CD4-positive, alpha-beta T cell (primary cell): Measurements from ENCODE around the gene DLG5. TPM values are rescaled to one million over a fixed set of nuclear protein-coding genes. Genes with fewer than 3 reads are reported as not detected.

ENCODE experiments used
- ATAC-seq: fragments of 200-7000 bp; cut with Tn5 transposase; one replicate; pipeline ENCODE4 v1.10.0; 2022; ENCODE audit warnings: mild to moderate bottlenecking; ENCODE audit not compliant: poor library complexity
- CTCF ChIA-PET: fragments of 350-600 bp; sonication (Branson Sonifier 250); formaldehyde crosslinking; loops from one replicate; lab custom pipeline; 2021; ENCODE audit warnings: antibody characterized with exemption, inconsistent platforms; lab: Charles Lee
- POLR2A ChIA-PET: fragments of 350-600 bp; sonication (Branson Sonifier 250); formaldehyde crosslinking; loops from one replicate; lab custom pipeline; 2021; ENCODE audit warnings: antibody characterized with exemption, inconsistent platforms; lab: Charles Lee
- DNase-seq, 14 experiments: peaks; one replicate each; pipeline ENCODE4 v3.0.0-alpha.2; 2013 to 2020; ENCODE audit warnings: mixed read lengths in 2 of 14
- H3K27ac ChIP-seq, 2 donors: one replicate each; pipeline versions ENCODE4 v1.5.1 to v1.7.0; 2013; ENCODE audit warnings: low read length in 2 of 2, low read depth in 1 of 2, mild to moderate bottlenecking in 1 of 2
- H3K27me3 ChIP-seq, 2 experiments: 1 replicate in 1 of 2; 2 replicates in 1 of 2; pipeline versions ENCODE4 v1.6.1 to v1.7.0; 2013; ENCODE audit warnings: low read length in 2 of 2, control low read depth in 1 of 2, mild to moderate bottlenecking in 1 of 2, moderate library complexity in 1 of 2; ENCODE audit not compliant: insufficient read depth in 2 of 2, control insufficient read depth in 1 of 2
- H3K36me3 ChIP-seq: one replicate; pipeline ENCODE4 v1.6.1; 2013; ENCODE audit warnings: low read length, control low read depth; ENCODE audit not compliant: insufficient read depth
- H3K4me1 ChIP-seq: one replicate; pipeline ENCODE4 v1.6.1; 2013; ENCODE audit warnings: low read length, control low read depth; ENCODE audit not compliant: insufficient read depth
- H3K4me3 ChIP-seq: one replicate; pipeline ENCODE4 v1.5.1; 2013; ENCODE audit warnings: mild to moderate bottlenecking, low read length, moderate library complexity
- H3K9me3 ChIP-seq, 2 experiments: 1 replicate in 1 of 2; 2 replicates in 1 of 2; pipeline versions ENCODE4 v1.6.1 to v1.7.0; 2013; ENCODE audit warnings: low read length in 2 of 2, mild to moderate bottlenecking in 2 of 2, control low read depth in 1 of 2, moderate library complexity in 1 of 2; ENCODE audit not compliant: control insufficient read depth in 1 of 2, insufficient read depth in 1 of 2
- H3K27ac Mint-ChIP-seq: one replicate; pipeline ENCODE4 v1.8.0; 2020; ENCODE audit warnings: mixed read lengths
- H3K27me3 Mint-ChIP-seq: one replicate; pipeline ENCODE4 v1.8.0; 2021; ENCODE audit warnings: mixed read lengths
- H3K36me3 Mint-ChIP-seq: one replicate; pipeline ENCODE4 v1.8.0; 2021; ENCODE audit warnings: low read depth, mixed read lengths
- H3K4me1 Mint-ChIP-seq: one replicate; pipeline ENCODE4 v1.8.0; 2021; ENCODE audit warnings: low read depth, mixed read lengths
- H3K4me3 Mint-ChIP-seq: one replicate; pipeline ENCODE4 v1.8.0; 2020; ENCODE audit warnings: mild to moderate bottlenecking, mixed read lengths
- H3K9me3 Mint-ChIP-seq: one replicate; pipeline ENCODE4 v1.8.0; 2020; ENCODE audit warnings: mixed read lengths
- intact Hi-C, 2 experiments: fragments of 100-400 bp; cut with DNase I in 1 of 2; cut with micrococcal nuclease in 1 of 2; formaldehyde crosslinking; loops; one replicate each; pipeline versions ENCODE4 v1.15.1 to v1.9.0; 2023 to 2025; cut with DNase I, micrococcal nuclease
- total RNA-seq, 174 experiments: library from RNA in 2 of 174; stranded (reverse) in 2 of 174; gene quantifications; one replicate each; pipeline ENCODE4 v1.2.3 and lab custom pipeline; 2021 to 2026
- TF ChIP-seq, protein P1 (sequence below): fragments of 200-600 bp; IDR thresholded peaks from one replicate; pipeline ENCODE4 v1.8.0; 2022; ENCODE audit warnings: antibody characterized with exemption, mild to moderate bottlenecking

Gene DLG5
- total RNA-seq, 2 experiments from 2014 or later: 7.1 to 7.4 TPM

GRCh38 chr10:77955136-77955535, 28.6 kb upstream of the DLG5 start:
- ATAC-seq (no peak), DNase-seq (no peak)
- Histone ChIP-seq H3K27ac (no peak overlapping the region), H3K36me3 (no peaks in the 10 kb centered on the region), H3K9me3 (peaks cover 18 to 28% of the 10 kb centered on the region in 2 experiments), H3K4me3 (no peak overlapping the region), H3K4me1 (no peaks in the 10 kb centered on the region), H3K27me3 (peaks cover 0 to 2% of the 10 kb centered on the region in 2 experiments)
- Mint-ChIP-seq H3K27ac (no peak overlapping the region), H3K9me3 (peaks cover 5% of the 10 kb centered on the region), H3K27me3 (peaks cover 13% of the 10 kb centered on the region), H3K4me1 (no peaks in the 10 kb centered on the region), H3K36me3 (no peaks in the 10 kb centered on the region), H3K4me3 (no peak overlapping the region)
- POLR2A ChIA-PET: no interaction called here
- TF ChIP-seq, protein P1, sequence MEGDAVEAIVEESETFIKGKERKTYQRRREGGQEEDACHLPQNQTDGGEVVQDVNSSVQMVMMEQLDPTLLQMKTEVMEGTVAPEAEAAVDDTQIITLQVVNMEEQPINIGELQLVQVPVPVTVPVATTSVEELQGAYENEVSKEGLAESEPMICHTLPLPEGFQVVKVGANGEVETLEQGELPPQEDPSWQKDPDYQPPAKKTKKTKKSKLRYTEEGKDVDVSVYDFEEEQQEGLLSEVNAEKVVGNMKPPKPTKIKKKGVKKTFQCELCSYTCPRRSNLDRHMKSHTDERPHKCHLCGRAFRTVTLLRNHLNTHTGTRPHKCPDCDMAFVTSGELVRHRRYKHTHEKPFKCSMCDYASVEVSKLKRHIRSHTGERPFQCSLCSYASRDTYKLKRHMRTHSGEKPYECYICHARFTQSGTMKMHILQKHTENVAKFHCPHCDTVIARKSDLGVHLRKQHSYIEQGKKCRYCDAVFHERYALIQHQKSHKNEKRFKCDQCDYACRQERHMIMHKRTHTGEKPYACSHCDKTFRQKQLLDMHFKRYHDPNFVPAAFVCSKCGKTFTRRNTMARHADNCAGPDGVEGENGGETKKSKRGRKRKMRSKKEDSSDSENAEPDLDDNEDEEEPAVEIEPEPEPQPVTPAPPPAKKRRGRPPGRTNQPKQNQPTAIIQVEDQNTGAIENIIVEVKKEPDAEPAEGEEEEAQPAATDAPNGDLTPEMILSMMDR: no peak
- CTCF ChIA-PET: no interaction called here
- intact Hi-C loops: no loop called here

GRCh38 chr10:77949167-77949566, 22.6 kb upstream of the DLG5 start:
- H3K9me3 Mint-ChIP-seq: peaks cover 5% of the 10 kb centered on the region
- Histone ChIP-seq H3K4me1 (no peaks in the 10 kb centered on the region), H3K4me3 (no peak overlapping the region), H3K9me3 (peaks cover 18 to 41% of the 10 kb centered on the region in 2 experiments), H3K36me3 (no peaks in the 10 kb centered on the region), H3K27me3 (peaks cover 2 to 9% of the 10 kb centered on the region in 2 experiments), H3K27ac (no peak overlapping the region)
- intact Hi-C loops: no loop called here
- H3K4me3 Mint-ChIP-seq: no peak overlapping the region
- CTCF ChIA-PET: no interaction called here
- peaks cover 38% of the 10 kb centered on the region for H3K27me3 Mint-ChIP-seq
- DNase-seq (no peak), ATAC-seq (no peak)
- TF ChIP-seq, protein P1: no peak
- POLR2A ChIA-PET: no interaction called here
- no peaks in the 10 kb centered on the region for H3K4me1 Mint-ChIP-seq
- H3K27ac Mint-ChIP-seq: no peak overlapping the region
- no peaks in the 10 kb centered on the region for H3K36me3 Mint-ChIP-seq

DNA sequence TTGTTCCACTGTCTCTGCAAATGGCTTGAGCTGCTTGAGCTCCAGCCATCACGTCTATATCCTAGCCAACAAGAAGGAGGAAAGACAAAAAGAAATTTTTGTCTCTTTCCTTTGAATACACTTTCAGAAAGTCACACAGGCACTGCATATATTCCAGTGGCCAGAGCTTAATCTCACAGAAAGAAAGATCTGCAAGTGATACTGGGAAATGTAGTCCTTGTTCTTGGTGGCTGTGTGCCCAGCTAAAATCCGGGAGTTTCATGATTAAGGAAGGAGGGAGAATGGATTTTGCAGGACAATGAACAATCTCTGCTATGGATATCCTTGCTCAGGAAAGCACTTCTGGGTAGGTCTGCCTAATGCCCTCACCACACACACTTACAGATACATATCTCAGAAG, 19.5 kb upstream of the DLG5 start:
- intact Hi-C loops: no loop called here
- CTCF ChIA-PET: no interaction called here
- no peak for DNase-seq

More for the DNA sequence above, 19.5 kb upstream of the DLG5 start:
- Histone ChIP-seq H3K4me3 (no peak overlapping the region), H3K36me3 (no peaks in the 10 kb centered on the region), H3K27me3 (peaks cover 0 to 9% of the 10 kb centered on the region in 2 experiments), H3K4me1 (no peaks in the 10 kb centered on the region), H3K9me3 (peaks cover 6 to 20% of the 10 kb centered on the region in 2 experiments), H3K27ac (no peak overlapping the region)
- H3K36me3 Mint-ChIP-seq: no peaks in the 10 kb centered on the region
- ATAC-seq: no peak
- POLR2A ChIA-PET: no interaction called here
- H3K9me3 Mint-ChIP-seq: peaks cover 5% of the 10 kb centered on the region
- no peak overlapping the region for H3K27ac Mint-ChIP-seq
- H3K4me3 Mint-ChIP-seq: no peak overlapping the region
- TF ChIP-seq, protein P1: no peak
- H3K27me3 Mint-ChIP-seq: peaks cover 44% of the 10 kb centered on the region
- H3K4me1 Mint-ChIP-seq: no peaks in the 10 kb centered on the region
